IPS-18a (cell line): ENCODE measurements around the gene FGF3.

Experiments used
- H3K27ac ChIP-seq: one replicate; pipeline ENCODE4 v1.5.1; 2013; ENCODE audit warnings: low read length
- H3K27me3 ChIP-seq: one replicate; pipeline ENCODE4 v1.6.1; 2013; ENCODE audit warnings: mild to moderate bottlenecking, low read length; ENCODE audit not compliant: control insufficient read depth, insufficient read depth
- H3K36me3 ChIP-seq: one replicate; pipeline ENCODE4 v1.6.1; 2013; ENCODE audit warnings: low read depth, low read length; ENCODE audit not compliant: control insufficient read depth
- H3K4me1 ChIP-seq: one replicate; pipeline ENCODE4 v1.6.1; 2013; ENCODE audit warnings: low read depth, low read length; ENCODE audit not compliant: control insufficient read depth
- H3K4me3 ChIP-seq: one replicate; pipeline ENCODE4 v1.5.1; 2013; ENCODE audit warnings: low read length
- H3K9ac ChIP-seq: one replicate; pipeline ENCODE4 v1.6.1; 2013; ENCODE audit warnings: mild to moderate bottlenecking, low read length, moderate library complexity
- H3K9me3 ChIP-seq: one replicate; pipeline ENCODE4 v1.6.1; 2013; ENCODE audit warnings: low read depth, low read length; ENCODE audit not compliant: control insufficient read depth

Gene FGF3

GRCh38 chr11:69818603-69819441 lies at the start of gene FGF3:
Gene FGF3 (minus strand): TSS chr11:69819416. CDS start chr11:69818933, 483 bp downstream.
- H3K27me3 ChIP-seq = peaks cover 100% of the 10 kb centered on the region
- peak within 1 kb of the TSS; percentile 33 for H3K4me3 ChIP-seq
- H3K27ac ChIP-seq = no peak within 1 kb of the TSS

GRCh38 chr11:69868871-69869270 lies 49.7 kb upstream of the FGF3 start:
- H3K36me3 ChIP-seq = no peaks in the 10 kb centered on the region
- H3K9ac ChIP-seq = no peak overlapping the region
- no peaks in the 10 kb centered on the region for H3K9me3 ChIP-seq
- no peak overlapping the region for H3K4me3 ChIP-seq
- no peak overlapping the region for H3K27ac ChIP-seq
- H3K4me1 ChIP-seq = peaks cover 21% of the 10 kb centered on the region
- H3K27me3 ChIP-seq = peaks cover 25% of the 10 kb centered on the region

More at GRCh38 chr11:69818603-69819441, at the start of gene FGF3:
- Histone ChIP-seq H3K9me3 (no peaks in the 10 kb centered on the region), H3K9ac (no peak within 1 kb of the TSS), H3K36me3 (no peaks in the 10 kb centered on the region), H3K4me1 (no peaks in the 10 kb centered on the region)

GRCh38 chr11:69868006-69868810 lies 49.0 kb upstream of the FGF3 start:
- H3K4me3 ChIP-seq = no peak overlapping the region
- no peak overlapping the region for H3K9ac ChIP-seq

DNA sequence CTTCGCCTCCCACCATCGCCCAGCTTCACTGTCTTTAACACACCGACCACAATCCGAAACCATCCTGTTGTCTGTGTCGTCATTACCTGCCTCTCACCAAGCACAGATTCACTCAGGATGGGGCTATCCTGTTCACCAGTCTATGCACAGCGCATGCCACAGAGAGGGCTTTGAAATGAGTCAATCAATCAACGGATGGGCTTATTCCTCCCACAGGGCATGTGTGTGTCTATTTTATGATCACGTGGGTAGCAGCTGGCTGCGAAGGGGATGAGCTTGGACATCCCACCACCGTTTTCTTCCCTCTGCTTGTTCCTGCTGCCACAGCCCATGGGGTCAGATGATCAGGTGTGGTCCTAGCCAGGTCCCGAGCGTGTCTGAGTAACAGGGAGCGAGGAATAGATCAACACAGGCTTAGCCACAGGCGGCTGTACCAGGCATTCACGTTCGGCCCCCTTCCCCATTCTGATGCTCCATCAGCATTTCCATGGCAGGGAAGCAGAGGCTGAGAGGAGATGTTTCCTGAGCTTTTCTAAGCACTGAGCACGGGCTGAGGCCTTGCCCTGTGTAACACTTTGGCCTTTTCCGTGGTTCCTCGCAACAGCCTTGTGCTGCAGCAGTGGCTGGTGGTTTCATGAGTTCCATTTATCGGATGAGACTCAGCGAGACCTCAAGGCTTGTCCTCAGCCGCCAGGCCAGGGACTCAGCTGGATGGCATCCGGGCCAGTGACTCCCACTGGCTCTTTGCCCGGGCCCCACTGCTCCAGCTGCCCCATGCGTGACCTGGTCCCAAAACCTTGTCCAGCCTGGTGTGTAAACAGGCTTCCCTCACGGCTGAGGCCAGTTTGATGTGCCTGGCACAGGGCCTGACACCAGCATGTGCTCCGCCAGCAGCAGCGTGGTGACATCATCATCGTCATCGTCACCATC lies 48.1 kb upstream of the FGF3 start:
- H3K9ac ChIP-seq = no peak overlapping the region
- H3K9me3 ChIP-seq = no peaks in the 10 kb centered on the region
- H3K4me1 ChIP-seq = peaks cover 21% of the 10 kb centered on the region

More at GRCh38 chr11:69868006-69868810, 49.0 kb upstream of the FGF3 start:
- Histone ChIP-seq H3K9me3 (no peaks in the 10 kb centered on the region), H3K4me1 (peaks cover 21% of the 10 kb centered on the region), H3K36me3 (no peaks in the 10 kb centered on the region), H3K27me3 (peaks cover 25% of the 10 kb centered on the region), H3K27ac (no peak overlapping the region)

DNA sequence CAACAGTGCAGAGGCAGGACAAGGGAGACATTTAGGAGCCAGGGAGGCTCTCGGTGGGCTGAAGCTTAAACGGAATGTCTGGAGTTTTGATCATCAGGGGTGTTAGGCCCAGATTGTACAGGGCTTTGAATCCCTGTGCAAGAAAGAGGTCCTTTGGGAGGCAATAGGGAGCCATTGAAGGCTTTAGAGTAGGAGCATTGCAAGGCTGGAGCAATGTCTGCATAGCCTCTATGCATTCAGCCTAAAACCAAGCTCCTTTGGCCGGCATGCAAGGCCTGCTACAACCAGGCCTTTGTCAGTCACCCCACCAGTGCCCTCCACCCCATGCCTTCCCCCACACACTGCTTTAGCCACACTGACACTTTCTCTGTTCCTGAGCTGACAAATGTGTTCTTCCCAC lies 47.4 kb upstream of the FGF3 start:
- no peak overlapping the region for H3K9ac ChIP-seq
- H3K27me3 ChIP-seq = peaks cover 25% of the 10 kb centered on the region
- H3K4me3 ChIP-seq = no peak overlapping the region
- no peaks in the 10 kb centered on the region for H3K36me3 ChIP-seq
- peaks cover 21% of the 10 kb centered on the region for H3K4me1 ChIP-seq
- no peak overlapping the region for H3K27ac ChIP-seq
- H3K9me3 ChIP-seq = no peaks in the 10 kb centered on the region

More for the DNA sequence above, 48.1 kb upstream of the FGF3 start:
- Histone ChIP-seq H3K27me3 (peaks cover 25% of the 10 kb centered on the region), H3K4me3 (no peak overlapping the region), H3K27ac (no peak overlapping the region), H3K36me3 (no peaks in the 10 kb centered on the region)

GRCh38 chr11:69865707-69866106 lies 46.5 kb upstream of the FGF3 start:
- Histone ChIP-seq H3K36me3 (no peaks in the 10 kb centered on the region), H3K9me3 (no peaks in the 10 kb centered on the region), H3K4me3 (no peak overlapping the region), H3K4me1 (peaks cover 21% of the 10 kb centered on the region), H3K9ac (no peak overlapping the region), H3K27me3 (peaks cover 25% of the 10 kb centered on the region), H3K27ac (no peak overlapping the region)

DNA sequence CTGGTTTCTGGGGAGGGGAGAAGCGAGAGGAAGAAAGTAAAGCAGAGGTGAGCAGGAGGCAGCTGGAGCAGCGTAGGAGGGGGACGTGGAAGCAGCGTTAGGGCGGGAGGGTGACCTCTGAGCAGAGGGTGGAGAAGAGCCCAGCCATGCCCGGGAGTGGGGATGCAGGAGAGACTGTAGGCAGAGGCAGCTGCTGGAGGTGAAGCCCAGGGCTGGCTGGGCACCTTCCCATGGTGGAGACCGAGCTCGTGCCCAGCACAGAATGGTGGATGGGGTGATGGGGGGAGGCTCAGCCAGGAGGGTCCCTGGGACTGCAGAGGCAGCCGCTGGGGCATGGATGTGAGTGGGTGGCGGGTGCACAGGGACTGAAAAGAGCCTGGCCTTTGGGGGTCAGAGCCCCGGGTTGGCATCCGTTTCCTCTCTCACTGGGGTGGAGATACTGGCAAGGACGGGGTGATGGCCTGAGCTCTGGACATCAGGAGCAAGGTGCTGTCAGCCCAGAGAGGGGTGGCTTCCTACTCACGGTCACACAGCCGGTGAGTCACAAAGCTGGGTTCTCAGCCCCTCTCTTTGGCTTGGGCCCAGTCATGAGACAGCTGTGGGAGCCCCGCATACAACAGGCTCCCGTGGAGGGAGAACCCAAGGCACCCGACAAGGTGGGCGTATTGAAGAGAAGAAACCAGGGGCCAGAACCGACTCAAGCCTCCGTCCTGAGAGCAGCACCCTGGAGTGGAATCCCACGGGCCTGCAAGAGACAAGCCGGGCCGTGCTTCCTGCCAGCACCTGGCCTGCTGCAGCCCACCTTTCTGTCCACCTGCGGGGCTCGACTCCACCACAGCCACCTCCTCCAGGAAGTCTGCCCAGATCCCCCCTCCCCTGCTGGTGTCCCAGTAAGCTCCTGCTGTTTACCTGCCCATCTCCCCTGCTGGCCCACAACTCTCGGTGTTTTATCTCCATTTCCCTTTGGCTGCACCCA lies 45.8 kb upstream of the FGF3 start:
- Histone ChIP-seq H3K9me3 (no peaks in the 10 kb centered on the region), H3K27ac (no peak overlapping the region), H3K4me1 (peaks cover 21% of the 10 kb centered on the region), H3K9ac (no peak overlapping the region), H3K27me3 (peaks cover 25% of the 10 kb centered on the region), H3K4me3 (no peak overlapping the region), H3K36me3 (no peaks in the 10 kb centered on the region)

- no peak overlapping the region for H3K4me3 ChIP-seq
- H3K9me3 ChIP-seq = no peaks in the 10 kb centered on the region
- H3K4me1 ChIP-seq = peaks cover 19% of the 10 kb centered on the region
- no peak overlapping the region for H3K9ac ChIP-seq
- H3K36me3 ChIP-seq = no peaks in the 10 kb centered on the region
- H3K27me3 ChIP-seq = peaks cover 19% of the 10 kb centered on the region
- no peak overlapping the region for H3K27ac ChIP-seq
Measured at GRCh38 chr11:69863544-69864200, 44.5 kb upstream of the FGF3 start.

DNA sequence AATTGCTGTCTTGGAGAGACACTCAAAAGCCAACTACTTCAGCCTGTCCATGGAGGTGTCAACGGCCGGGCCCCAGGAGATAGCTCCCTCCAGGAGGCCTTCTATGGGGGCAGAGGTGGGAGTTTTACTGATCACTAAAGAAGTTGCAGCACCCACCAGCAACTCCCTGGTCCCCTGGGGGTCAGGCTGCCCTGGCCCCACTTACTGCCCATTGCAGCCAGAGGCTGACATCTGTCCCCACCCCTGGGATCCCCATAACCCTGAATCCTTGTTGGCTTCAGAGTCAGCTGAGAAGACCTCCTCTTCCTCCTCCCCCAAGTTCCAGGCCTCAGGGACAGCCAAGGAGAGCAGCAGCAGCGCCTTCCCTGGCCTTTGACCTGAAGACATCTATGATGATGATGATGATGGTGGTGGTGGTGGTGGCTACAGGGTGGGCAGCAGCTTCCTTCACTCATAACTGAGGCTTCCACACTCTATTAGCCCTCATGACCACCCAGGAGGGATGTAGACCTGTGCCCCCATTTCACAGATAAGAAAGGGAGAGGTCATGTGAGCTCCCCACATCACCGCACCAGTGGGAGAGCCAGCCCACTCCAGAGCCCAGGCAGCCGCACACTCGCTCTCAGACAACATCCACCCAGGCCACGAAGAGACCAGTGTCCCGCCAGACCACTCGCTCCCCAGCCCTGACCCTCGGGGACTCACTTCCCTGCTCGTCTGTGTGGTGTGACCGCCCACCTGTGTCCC lies 43.8 kb upstream of the FGF3 start:
- no peak overlapping the region for H3K4me3 ChIP-seq
- no peak overlapping the region for H3K27ac ChIP-seq
- no peaks in the 10 kb centered on the region for H3K36me3 ChIP-seq
- H3K9me3 ChIP-seq = no peaks in the 10 kb centered on the region
- peaks cover 12% of the 10 kb centered on the region for H3K27me3 ChIP-seq
- no peak overlapping the region for H3K9ac ChIP-seq
- peaks cover 14% of the 10 kb centered on the region for H3K4me1 ChIP-seq
